Psoas muscle (tissue), 8 donors: ENCODE results near the gene SERPINE1. TPM values are rescaled to one million over a fixed set of nuclear protein-coding genes. Genes with fewer than 3 reads are reported as not detected.

Experiments used
- ATAC-seq, 4 donors: fragments of 200-7000 bp; cut with Tn5 transposase; one replicate each; pipeline ENCODE4 v1.9.1; 2020; ENCODE audit warnings: moderate library complexity in 3 of 4, mild to moderate bottlenecking in 2 of 4
- DNase-seq, 2 donors: peaks; one replicate each; pipeline ENCODE4 v3.0.0-alpha.2; 2020
- H3K27ac ChIP-seq: fragments of 200-600 bp; one replicate; pipeline ENCODE4 v1.8.0; 2022
- H3K27me3 ChIP-seq, 3 donors: fragments of 200-600 bp in 1 of 3; one replicate each; pipeline versions ENCODE4 v1.6.1 to v1.8.0; 2013 to 2022; ENCODE audit warnings: low read length in 2 of 3, mild to moderate bottlenecking in 2 of 3, moderate library complexity in 1 of 3; ENCODE audit not compliant: insufficient read depth in 3 of 3
- H3K36me3 ChIP-seq, 2 donors: fragments of 200-600 bp in 1 of 2; one replicate each; pipeline versions ENCODE4 v1.6.1 to v1.8.0; 2013 to 2022; ENCODE audit warnings: low read depth in 1 of 2, mild to moderate bottlenecking in 1 of 2, moderate library complexity in 1 of 2; ENCODE audit not compliant: insufficient read depth in 1 of 2
- H3K4me1 ChIP-seq: fragments of 200-600 bp; one replicate; pipeline ENCODE4 v1.8.0; 2022
- H3K4me3 ChIP-seq: fragments of 200-600 bp; one replicate; pipeline ENCODE4 v1.8.0; 2022; ENCODE audit warnings: mild to moderate bottlenecking
- H3K9me3 ChIP-seq: fragments of 200-600 bp; one replicate; pipeline ENCODE4 v1.8.0; 2022
- WGBS, 3 donors: extraction: QIAGEN DNeasy Blood & Tissue Kit; methylation state at CpG; one replicate each; pipeline versions ENCODE4 v1.1.6 to v1.1.7; 2013; 5-methylcytosine and 5-hydroxymethylcytosine counted together
- intact Hi-C, 2 donors: fragments of 100-400 bp; cut with DNase I; formaldehyde crosslinking; loops; one replicate each; pipeline versions ENCODE4 v1.11.0 to v1.14.2; 2022
- polyA plus RNA-seq, 3 donors: library from polyadenylated mRNA; stranded (reverse); fragments of 200-250 nt; gene quantifications; one replicate each; pipeline ENCODE4 v1.2.3, GENCODE V29; 2013
- total RNA-seq, 4 donors: library from RNA; stranded (reverse); fragmentation: NEBNext Ultra II Directional in 2 of 4; extraction: Animal tissue kit (Norgen Biotek cat#: 25700) in 2 of 4; gene quantifications; one replicate each; pipeline versions ENCODE4 v1.2.1 to v1.2.4, GENCODE V29; 2021 to 2023
- TF ChIP-seq, protein P1 (sequence below): fragments of 200-600 bp; IDR thresholded peaks from one replicate; pipeline ENCODE4 v1.8.0; 2022; ENCODE audit warnings: antibody characterized with exemption
- donor health status: healthy with polysubstance abuse.
- donor health status: DM: no; HTN: no; CAD: no; lungs with moderate emphysema.
- donor health status: Bipolar disorder and iron deficiency.
- donor health status: healthy.
- donor health status: DM: yes; HTN: yes; CAD: no.
- donor health status: DM: no; HTN: no; CAD: no.
- donor health status: DM: no; HTN: no; CAD: no.
- donor health status: DM: yes; HTN: yes; CAD: no.

SERPINE1 gene
- total and polyA plus RNA-seq, 7 donors = 4.3 to 269 (median 7.2) TPM

DNA sequence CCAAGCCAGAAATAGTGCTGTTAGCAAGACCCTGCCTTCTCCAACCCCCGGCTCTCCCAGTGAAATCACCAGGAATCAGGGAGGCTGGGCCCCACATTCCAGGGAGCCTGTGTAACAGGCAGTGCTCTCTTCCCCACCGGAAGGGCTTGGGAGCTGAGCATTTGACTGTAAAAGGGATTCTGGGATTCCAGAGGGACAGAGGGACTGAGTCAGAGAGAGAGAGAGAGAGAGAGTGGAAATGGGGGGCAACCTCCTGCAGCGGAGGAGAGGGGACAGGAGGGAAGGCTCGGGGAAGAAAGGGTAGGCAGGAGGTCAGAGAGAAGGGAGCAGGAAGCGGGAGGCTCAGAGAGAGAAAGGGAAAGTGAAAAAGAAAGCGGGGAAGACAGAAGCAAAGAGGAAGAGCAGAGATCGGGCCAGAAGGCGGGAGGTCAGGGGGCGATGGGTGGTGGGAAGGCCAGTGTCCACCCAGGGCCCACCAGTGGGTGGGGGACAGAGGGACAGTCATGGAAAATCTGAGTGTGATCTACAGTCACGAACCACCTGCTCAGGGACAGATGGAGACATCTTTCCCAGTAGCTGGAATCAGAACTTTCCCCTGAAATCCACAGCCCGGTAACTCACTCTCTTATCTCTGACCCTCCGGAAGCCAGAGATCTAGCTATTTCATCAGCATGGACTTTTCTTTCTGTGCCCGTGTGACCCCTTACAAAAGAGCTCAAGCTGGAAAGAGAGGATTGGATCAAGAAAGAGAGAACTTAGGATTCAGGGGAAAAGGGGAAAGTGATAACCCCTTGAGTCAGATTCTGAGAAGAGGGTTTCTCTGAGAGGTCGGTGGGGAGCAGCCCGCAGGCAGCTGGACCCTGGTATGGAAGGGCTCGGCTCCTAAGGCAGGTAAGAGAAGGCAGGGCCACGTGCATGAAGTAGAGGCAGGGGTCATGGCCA lies 4.6 kb upstream of the SERPINE1 start:
- TF ChIP-seq, protein P1, sequence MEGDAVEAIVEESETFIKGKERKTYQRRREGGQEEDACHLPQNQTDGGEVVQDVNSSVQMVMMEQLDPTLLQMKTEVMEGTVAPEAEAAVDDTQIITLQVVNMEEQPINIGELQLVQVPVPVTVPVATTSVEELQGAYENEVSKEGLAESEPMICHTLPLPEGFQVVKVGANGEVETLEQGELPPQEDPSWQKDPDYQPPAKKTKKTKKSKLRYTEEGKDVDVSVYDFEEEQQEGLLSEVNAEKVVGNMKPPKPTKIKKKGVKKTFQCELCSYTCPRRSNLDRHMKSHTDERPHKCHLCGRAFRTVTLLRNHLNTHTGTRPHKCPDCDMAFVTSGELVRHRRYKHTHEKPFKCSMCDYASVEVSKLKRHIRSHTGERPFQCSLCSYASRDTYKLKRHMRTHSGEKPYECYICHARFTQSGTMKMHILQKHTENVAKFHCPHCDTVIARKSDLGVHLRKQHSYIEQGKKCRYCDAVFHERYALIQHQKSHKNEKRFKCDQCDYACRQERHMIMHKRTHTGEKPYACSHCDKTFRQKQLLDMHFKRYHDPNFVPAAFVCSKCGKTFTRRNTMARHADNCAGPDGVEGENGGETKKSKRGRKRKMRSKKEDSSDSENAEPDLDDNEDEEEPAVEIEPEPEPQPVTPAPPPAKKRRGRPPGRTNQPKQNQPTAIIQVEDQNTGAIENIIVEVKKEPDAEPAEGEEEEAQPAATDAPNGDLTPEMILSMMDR = no peak
- Histone ChIP-seq H3K4me3 (peak overlapping the region; percentile 56), H3K9me3 (no peaks in the 10 kb centered on the region), H3K27ac (peak overlapping the region; percentile 74), H3K4me1 (peaks cover 12% of the 10 kb centered on the region), H3K36me3 (no peaks in the 10 kb centered on the region), H3K27me3 (peaks cover 0 to 60% (median 3%) of the 10 kb centered on the region in 3 donors)
- DNase-seq (peak; percentile 82), ATAC-seq (peak; percentile 59 to 79 (median 67))
- 19 to 22% (median 20%) methylated on average over 17 of the region's 17 CpGs for WGBS, 3 donors
- intact Hi-C loops = no loop called here

GRCh38 chr7:101122933-101123702 lies 3.8 kb upstream of the SERPINE1 start:
- peak overlapping the region; percentile 74 for H3K27ac ChIP-seq
- DNase-seq (no peak), ATAC-seq (no peak)
- TF ChIP-seq, protein P1 = no peak
- peak overlapping the region; percentile 56 for H3K4me3 ChIP-seq
- intact Hi-C loops = no loop called here
- H3K27me3 ChIP-seq = peaks cover 0 to 64% (median 5%) of the 10 kb centered on the region in 3 donors
- no peaks in the 10 kb centered on the region for H3K36me3 ChIP-seq
- peaks cover 12% of the 10 kb centered on the region for H3K4me1 ChIP-seq
- no peaks in the 10 kb centered on the region for H3K9me3 ChIP-seq
- 89 to 94% (median 94%) methylated on average over 11 of the region's 11 CpGs for WGBS, 3 donors

GRCh38 chr7:101123703-101124068 lies 3.2 kb upstream of the SERPINE1 start:
- Histone ChIP-seq H3K9me3 (no peaks in the 10 kb centered on the region), H3K27ac (no peak overlapping the region), H3K4me3 (no peak overlapping the region), H3K4me1 (peaks cover 12% of the 10 kb centered on the region), H3K36me3 (no peaks in the 10 kb centered on the region), H3K27me3 (peaks cover 0 to 59% (median 5%) of the 10 kb centered on the region in 3 donors)
- ATAC-seq (no peak), DNase-seq (no peak)
- TF ChIP-seq, protein P1 = no peak
- intact Hi-C loops = no loop called here
- WGBS, 3 donors = 81 to 95% (median 83%) methylated on average over 3 of the region's 3 CpGs

DNA sequence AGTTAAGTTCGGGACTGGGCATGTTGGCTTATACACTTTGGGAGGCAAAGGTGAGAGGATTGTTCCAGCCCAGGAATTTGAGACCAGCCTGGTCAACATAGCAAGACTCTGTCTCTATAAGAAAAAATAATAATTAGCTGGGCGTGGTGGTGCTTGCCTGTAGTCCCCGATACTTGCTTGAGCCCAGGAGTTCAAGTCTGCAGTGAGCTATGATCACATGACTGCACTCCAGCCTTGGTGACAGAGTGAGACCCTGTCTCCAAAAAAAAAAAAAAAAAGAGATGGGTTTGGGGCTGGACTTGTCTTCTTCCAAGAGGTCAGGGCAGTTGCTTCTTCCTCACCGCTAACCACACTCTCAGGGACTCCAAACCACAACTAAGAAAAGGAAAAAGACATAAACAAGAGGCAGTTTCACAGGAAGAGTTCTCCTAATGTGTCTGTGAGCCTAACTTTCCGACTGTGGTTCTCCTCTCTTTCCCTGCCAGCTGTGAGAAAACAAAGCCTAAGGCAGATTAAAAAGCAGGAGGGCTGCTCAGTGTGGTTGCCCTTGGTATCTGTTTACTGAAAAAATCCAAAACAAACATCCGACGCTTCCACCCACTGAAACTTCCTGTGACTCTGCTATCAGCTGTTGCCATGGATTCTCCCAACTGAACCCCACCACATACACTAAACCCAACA lies 2.4 kb upstream of the SERPINE1 start:
- intact Hi-C loops = no loop called here
- TF ChIP-seq, protein P1 = no peak
- H3K4me1 ChIP-seq = peaks cover 12% of the 10 kb centered on the region

More for the DNA sequence above, 2.4 kb upstream of the SERPINE1 start:
- no peak overlapping the region for H3K4me3 ChIP-seq
- no peak for ATAC-seq
- no peaks in the 10 kb centered on the region for H3K36me3 ChIP-seq
- no peaks in the 10 kb centered on the region for H3K9me3 ChIP-seq
- peaks cover 0 to 59% (median 5%) of the 10 kb centered on the region in 3 donors for H3K27me3 ChIP-seq
- H3K27ac ChIP-seq = no peak overlapping the region
- no peak for DNase-seq
- WGBS, 3 donors = 40 to 45% (median 40%) methylated on average over 7 of the region's 7 CpGs
